Hematopoietic multipotent progenitor cell treated with erythropoietin and hydrocortisone succinate and interleukin-3 and kit ligand, for 17 days (in vitro differentiated cells): ENCODE data around the gene KLHL30.

Experiments
- DNase-seq: peaks from one replicate; pipeline ENCODE4 v3.0.0-alpha.2; 2015; ENCODE audit warnings: low spot score

Gene KLHL30

GRCh38 chr2:238187618-238188548, 49.4 kb downstream of the KLHL30 start:
- DNase-seq, result no peak

- no peak for DNase-seq
These were observed 52.0 kb downstream of the KLHL30 start for GRCh38 chr2:238190445-238190844.
